ENCODE data around the gene MYBBP1A.
A peak's percentile ranks its signal among the peaks of the same experiment; 100 is the strongest.

MYBBP1A gene

GRCh38 chr17:4555873-4556759 lies 932 bp upstream of the MYBBP1A start:
- Histone ChIP-seq H4K20me1 (ENCODE audit: insufficient read depth, low read length) (no peaks in the 10 kb centered on the region), H3K4me2 (ENCODE audit: low read length) (peak overlapping the region; percentile 99), H3K27ac (ENCODE audit: low read length) (peak overlapping the region; percentile 82), H3K4me3 (ENCODE audit: low read length) (peak overlapping the region; percentile 99), H3K9me3 (ENCODE audit: insufficient read depth, low read length) (no peaks in the 10 kb centered on the region), H2AFZ (ENCODE audit: low read depth, low read length) (peak overlapping the region; percentile 19; the same call in 1 of the 2 replicates), H3K36me3 (replicated peaks; ENCODE audit: low read depth, low read length) (peaks cover 18% of the 10 kb centered on the region), H3K27me3 (ENCODE audit: low read depth, low read length) (no peaks in the 10 kb centered on the region), H3K4me1 (ENCODE audit: low read length) (peaks cover 42% of the 10 kb centered on the region), H3K79me2 (ENCODE audit: low read length) (peaks cover 42% of the 10 kb centered on the region), H3K9ac (ENCODE audit: low read length) (peak overlapping the region; percentile 95)
- TF ChIP-seq CTCF (IDR thresholded peaks at IDR 0.05; ENCODE audit: low read depth, low read length) (no peak), EZH2phosphoT487 (IDR thresholded peaks at IDR 0.05; ENCODE audit: low read depth) (no peak)

GRCh38 chr17:4554441-4554996 lies 665 bp downstream of the MYBBP1A start:
- H4K20me1 ChIP-seq (ENCODE audit: insufficient read depth, low read length) = no peaks in the 10 kb centered on the region
- peaks cover 30% of the 10 kb centered on the region for H3K36me3 ChIP-seq (replicated peaks; ENCODE audit: low read depth, low read length)
- 0 out of 2 replicates have a peak overlapping the region, but pooled peaks have one; percentile 11 for H2AFZ ChIP-seq (ENCODE audit: low read depth, low read length)
- H3K4me3 ChIP-seq (ENCODE audit: low read length) = peak overlapping the region; percentile 99
- TF ChIP-seq EZH2phosphoT487 (IDR thresholded peaks at IDR 0.05; ENCODE audit: low read depth) = no peak
- TF ChIP-seq CTCF (IDR thresholded peaks at IDR 0.05; ENCODE audit: low read depth, low read length) = no peak
- no peaks in the 10 kb centered on the region for H3K27me3 ChIP-seq (ENCODE audit: low read depth, low read length)
- H3K4me1 ChIP-seq (ENCODE audit: low read length) = peaks cover 26% of the 10 kb centered on the region
- peak overlapping the region; percentile 92 for H3K4me2 ChIP-seq (ENCODE audit: low read length)
- peak overlapping the region; percentile 95 for H3K9ac ChIP-seq (ENCODE audit: low read length)
- peak overlapping the region; percentile 58 for H3K27ac ChIP-seq (ENCODE audit: low read length)
- no peaks in the 10 kb centered on the region for H3K9me3 ChIP-seq (ENCODE audit: insufficient read depth, low read length)
- peaks cover 45% of the 10 kb centered on the region for H3K79me2 ChIP-seq (ENCODE audit: low read length)

GRCh38 chr17:4553669-4554068 lies 1.5 kb downstream of the MYBBP1A start:
- no peak overlapping the region for H3K27ac ChIP-seq (ENCODE audit: low read length)
- peaks cover 30% of the 10 kb centered on the region for H3K36me3 ChIP-seq (replicated peaks; ENCODE audit: low read depth, low read length)
- H2AFZ ChIP-seq (ENCODE audit: low read depth, low read length) = no peak overlapping the region
- H3K4me3 ChIP-seq (ENCODE audit: low read length) = peak overlapping the region; percentile 99
- H3K4me1 ChIP-seq (ENCODE audit: low read length) = peaks cover 20% of the 10 kb centered on the region
- H3K79me2 ChIP-seq (ENCODE audit: low read length) = peaks cover 45% of the 10 kb centered on the region
- TF ChIP-seq EZH2phosphoT487 (IDR thresholded peaks at IDR 0.05; ENCODE audit: low read depth) (no peak), CTCF (IDR thresholded peaks at IDR 0.05; ENCODE audit: low read depth, low read length) (no peak)
- H3K9ac ChIP-seq (ENCODE audit: low read length) = peak overlapping the region; percentile 95
- no peaks in the 10 kb centered on the region for H3K9me3 ChIP-seq (ENCODE audit: insufficient read depth, low read length)
- H3K27me3 ChIP-seq (ENCODE audit: low read depth, low read length) = no peaks in the 10 kb centered on the region
- H3K4me2 ChIP-seq (ENCODE audit: low read length) = peak overlapping the region; percentile 92
- no peaks in the 10 kb centered on the region for H4K20me1 ChIP-seq (ENCODE audit: insufficient read depth, low read length)

GRCh38 chr17:4551796-4552525 lies 3.2 kb downstream of the MYBBP1A start:
- Histone ChIP-seq H3K4me2 (ENCODE audit: low read length) (no peak overlapping the region), H3K27ac (ENCODE audit: low read length) (no peak overlapping the region), H3K36me3 (replicated peaks; ENCODE audit: low read depth, low read length) (peaks cover 30% of the 10 kb centered on the region), H3K4me3 (ENCODE audit: low read length) (no peak overlapping the region), H3K27me3 (ENCODE audit: low read depth, low read length) (no peaks in the 10 kb centered on the region), H3K79me2 (ENCODE audit: low read length) (peaks cover 45% of the 10 kb centered on the region), H2AFZ (ENCODE audit: low read depth, low read length) (no peak overlapping the region), H3K4me1 (ENCODE audit: low read length) (peaks cover 19% of the 10 kb centered on the region), H3K9me3 (ENCODE audit: insufficient read depth, low read length) (no peaks in the 10 kb centered on the region), H3K9ac (ENCODE audit: low read length) (no peak overlapping the region), H4K20me1 (ENCODE audit: insufficient read depth, low read length) (no peaks in the 10 kb centered on the region)
- TF ChIP-seq EZH2phosphoT487 (IDR thresholded peaks at IDR 0.05; ENCODE audit: low read depth) (no peak), CTCF (IDR thresholded peaks at IDR 0.05; ENCODE audit: low read depth, low read length) (no peak)
